Stimulated activated CD8-positive, alpha-beta memory T cell treated with anti-CD3 and anti-CD28 coated beads, Interleukin-4, amount 100 ng/mL, for 4 hours (primary cell): ENCODE data around the gene TSPAN9.

Experiments used
- DNase-seq, 2 donors: peaks; one replicate each; pipeline ENCODE4 v3.0.0-alpha.2; 2020; ENCODE audit warnings: low read depth in 2 of 2, low spot score in 1 of 2

Gene TSPAN9

DNA sequence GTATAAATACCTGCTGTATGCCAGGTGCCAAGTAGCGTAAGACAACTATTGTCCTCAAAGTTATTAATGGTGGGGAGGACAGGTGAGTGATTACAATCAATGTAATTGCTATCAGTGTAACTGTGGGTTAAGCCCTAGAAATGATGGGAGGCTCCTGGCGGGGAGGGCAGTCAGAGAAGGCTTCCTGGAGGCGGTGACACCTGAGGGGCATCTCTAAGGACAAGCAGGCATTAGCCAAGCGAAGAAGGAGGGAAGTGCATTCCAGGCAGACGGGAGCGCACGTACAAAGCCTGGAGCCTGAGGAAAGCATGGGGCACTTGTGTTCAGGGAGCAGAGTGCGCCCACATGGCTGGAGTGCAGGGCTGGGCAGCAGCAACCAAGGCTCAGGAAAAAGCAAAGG is 230.9 kb downstream of the TSPAN9 start:
- no peak for DNase-seq

DNA sequence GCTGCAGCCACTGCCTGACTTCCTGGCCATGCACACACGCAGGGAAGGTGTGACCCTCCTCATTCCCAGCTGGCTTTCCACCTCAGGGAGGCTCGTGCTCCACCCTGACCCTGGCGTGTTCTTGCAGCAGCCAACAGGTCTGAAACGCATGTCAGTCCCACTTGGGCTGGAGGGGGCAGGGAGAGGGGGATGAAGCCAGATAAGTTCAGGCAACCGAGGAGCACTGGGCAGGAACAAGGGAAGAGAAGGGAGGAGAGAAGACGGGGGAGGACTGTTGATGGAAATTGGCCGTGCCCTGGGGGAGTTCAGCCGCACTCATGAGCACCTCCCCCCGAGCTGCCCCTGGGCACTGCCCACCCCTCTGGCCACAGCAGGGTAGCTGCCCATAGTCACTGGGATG is 231.4 kb downstream of the TSPAN9 start:
- no peak for DNase-seq

DNA sequence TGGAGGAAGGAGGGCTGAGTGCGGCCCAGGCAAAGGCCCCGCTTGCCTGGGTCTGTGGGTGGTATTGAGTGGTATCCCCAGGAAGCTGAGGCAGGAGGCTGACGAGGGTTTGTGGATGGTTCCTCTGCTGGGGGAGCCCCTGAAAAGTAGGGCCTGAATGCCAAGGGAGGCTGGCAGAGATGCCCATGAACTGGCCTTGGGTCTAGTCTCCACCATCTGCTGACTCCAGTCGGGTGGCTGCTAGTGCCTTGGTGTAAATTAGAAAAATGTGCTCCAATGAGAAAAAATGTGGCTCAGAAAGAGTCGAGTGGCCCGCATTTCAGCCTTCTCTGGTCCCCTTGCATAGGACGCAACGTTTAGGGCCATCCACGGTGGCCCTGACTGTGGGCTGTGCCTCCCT is 232.6 kb downstream of the TSPAN9 start:
- DNase-seq: no peak

DNA sequence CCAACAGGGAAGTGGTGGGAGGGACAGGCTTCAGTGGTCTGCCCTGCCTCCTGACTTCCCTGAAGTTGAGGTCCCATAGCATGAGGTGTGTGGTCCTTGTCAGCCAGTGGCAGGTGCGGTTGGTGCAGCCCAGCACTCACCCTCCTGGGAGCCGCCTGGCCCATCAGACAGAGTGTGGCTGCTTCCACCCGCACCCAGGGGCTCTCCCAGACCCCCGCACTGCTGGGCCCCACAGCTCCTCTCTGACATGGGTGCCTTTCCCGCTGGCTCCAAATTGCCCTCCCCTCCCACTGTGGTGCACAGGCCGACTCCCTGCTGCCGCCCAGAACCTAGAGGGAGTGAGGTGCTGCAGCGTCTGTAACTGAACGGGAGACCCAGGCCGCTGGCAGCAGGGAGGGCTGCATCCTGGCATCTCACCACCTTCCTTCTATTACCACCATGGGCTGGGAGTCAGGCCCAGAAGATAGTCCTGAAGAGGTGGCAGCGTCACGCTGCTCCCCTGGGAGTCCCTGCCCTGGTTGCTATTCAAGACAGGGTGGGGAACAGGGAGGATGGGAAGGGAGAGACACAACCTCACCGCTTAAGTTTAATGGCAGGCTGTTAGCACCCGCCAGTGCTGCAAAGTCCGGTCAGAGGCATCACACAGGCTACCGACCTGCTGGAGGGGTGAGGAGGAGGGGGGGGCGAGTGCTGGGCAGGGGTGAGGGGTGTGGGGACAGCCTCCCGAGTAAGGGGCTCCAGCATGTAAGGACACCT is 233.3 kb downstream of the TSPAN9 start:
- no peak for DNase-seq

DNA sequence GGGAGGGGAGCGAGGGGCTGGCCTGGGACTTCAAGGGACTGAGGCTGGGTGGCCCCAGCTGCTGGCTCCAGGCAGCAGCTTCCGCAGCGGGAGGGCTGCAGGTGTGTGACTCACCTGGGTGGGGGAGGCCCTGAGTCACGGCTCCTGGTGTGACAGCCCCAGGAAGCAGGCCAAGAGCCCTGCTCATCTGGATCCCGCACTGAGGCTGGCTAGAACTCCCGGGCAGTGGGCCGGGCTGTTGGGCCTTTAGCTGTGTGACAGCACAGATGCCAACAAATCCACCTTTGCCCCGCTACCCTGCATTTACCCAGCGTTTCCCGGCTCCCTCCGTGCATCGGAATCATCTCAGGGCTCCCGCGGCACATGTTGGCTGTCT is 233.8 kb downstream of the TSPAN9 start:
- no peak for DNase-seq

DNA sequence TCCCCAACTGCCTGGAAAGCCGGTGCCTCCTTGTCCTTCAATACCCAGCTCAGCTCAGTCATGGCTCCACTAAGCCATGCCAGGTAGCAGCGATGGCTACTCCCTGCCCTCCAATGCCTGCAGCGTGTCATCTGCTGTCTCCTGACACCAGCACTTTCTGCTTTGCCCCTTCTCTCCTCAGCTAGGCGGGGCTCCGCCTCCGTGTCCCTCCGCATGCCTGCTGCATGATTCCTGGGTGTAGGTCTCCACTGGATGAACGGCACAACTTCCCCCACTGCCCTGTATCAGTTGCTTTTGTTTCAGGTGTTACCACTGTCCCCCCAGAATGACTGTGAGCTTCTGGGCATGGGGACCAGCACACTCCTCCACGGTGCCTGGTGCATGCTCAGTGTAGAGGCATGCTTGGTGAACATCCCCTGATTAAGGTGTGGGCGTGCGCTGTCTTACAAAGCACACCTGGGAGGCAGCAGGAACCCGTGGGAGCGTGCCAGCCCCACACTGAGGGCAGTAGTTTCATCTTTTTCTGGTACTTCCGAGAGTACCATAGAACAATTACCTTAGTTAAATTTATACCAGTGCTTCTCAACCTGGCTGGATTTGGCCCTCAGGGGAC is 234.4 kb downstream of the TSPAN9 start:
- DNase-seq: no peak

DNA sequence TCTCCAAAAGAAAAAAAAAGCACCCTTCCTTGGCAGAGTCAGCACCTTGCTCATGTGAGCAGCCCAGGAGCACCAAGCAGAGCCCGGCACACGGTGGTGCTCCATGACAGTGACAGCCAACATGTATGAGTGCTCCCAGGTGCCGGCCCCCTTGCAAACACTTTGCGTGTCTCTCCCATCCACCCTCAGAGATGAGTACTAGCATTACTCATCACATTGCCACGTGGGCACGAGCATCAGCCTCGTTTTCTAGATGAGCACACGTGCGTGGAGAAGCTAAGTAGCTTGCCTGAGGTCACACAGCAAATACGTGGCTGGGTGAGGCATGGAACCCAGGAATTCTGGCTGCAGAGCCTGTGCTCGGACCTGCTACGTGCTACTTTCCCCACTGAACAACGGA is 235.9 kb downstream of the TSPAN9 start:
- no peak for DNase-seq

DNA sequence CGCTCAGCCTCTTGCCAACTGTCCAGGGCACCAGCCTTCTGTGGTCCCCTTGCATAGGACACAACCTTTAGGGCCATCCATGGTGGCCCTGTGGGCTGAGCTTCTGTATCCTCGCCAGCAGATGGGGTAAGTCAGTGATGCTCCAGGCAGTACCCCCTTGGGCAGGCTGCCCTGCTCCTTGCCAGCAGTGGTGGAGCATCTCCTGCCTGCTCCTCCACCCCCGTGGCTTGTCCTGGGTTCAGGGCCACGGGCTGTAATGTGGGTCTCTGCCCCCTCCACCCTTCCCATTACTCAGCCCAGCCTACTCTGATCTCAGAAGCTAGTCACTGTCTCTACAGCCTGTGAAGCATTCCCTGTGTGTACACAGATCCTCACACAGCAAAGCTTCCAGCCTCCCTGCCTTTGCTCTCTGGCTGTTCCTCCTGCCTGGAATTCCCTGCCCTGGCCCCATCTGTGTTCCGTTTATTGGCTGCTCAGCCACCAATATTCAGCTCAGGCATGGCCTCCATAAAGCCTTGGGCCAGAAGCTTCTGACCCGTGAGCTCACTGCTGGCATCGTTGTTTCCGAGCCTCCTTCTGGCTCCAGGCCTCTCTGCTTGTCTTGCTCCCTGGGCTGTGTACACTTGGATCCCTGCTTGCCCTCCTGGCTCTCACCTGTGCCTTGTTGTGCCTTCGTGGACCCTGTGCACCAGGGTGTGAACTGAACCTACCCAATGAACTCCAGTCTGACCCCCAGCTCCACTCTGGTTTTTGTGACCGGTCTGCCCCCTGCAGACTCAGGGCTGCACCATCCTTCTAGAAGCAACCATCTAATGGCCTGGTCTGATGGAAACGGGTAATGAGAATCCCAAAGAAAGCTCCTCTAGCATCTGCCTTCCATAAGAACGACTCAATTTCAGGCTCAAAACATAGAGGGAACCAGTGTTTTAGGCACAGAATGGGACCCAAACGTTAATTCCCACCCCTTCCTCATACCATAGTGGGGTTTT is 236.8 kb downstream of the TSPAN9 start:
- no peak for DNase-seq

DNA sequence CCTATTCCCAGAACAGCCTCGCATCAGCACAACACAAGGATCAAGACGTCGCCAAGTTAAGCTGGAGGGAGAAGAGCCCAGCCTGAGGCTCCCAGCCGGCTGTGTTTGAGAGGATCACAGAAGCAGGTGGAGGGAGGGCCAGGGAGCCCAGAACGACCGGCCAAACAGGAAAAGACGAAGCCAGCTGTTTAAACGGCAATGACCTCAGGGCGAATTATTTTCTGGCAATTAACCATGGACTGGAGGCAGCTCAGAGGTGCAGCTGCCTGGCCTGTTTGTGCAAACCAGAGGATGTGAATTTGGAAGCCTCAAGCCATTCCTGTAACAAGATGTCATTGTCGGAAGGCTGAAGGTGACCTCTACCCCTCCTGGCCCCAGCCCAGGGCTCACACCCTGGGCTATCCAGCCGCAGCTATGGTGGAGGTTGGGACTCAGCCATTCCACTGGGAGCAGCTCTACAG is 238.1 kb downstream of the TSPAN9 start:
- no peak for DNase-seq

DNA sequence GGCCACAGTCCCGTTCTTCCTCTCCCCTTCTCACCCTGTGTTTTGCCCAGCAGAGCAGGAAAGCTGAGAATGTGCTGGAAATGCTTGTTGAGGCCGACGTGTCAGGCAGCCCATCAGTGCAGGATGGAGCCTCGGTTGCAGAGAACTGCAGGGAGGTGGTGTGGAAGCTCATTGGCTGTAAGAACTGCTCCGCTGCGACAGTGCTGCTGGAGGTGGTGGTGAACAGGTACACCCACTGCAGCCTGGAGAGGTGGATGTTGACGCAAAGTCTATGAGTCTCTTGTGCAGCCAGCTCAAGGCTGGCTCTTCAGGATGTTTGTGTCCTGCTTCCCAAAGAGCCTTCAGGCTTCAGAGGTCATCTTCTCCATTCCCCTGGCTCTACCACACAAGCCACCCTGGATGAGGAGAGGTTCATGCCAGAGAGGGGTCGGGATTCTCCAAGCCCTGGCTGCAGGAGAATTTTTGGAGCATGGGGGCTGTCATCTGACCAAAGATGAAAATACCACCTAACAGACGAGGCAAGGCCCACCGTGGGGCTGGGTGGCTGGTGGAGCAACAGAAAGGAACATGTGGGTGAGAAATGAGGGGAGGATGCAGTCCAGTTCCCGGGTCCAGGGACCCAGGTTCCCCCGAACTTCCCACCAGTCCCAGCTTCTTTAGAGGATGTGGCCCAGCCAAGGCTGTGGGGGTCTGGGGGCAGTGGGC is 239.7 kb downstream of the TSPAN9 start:
- no peak for DNase-seq

DNA sequence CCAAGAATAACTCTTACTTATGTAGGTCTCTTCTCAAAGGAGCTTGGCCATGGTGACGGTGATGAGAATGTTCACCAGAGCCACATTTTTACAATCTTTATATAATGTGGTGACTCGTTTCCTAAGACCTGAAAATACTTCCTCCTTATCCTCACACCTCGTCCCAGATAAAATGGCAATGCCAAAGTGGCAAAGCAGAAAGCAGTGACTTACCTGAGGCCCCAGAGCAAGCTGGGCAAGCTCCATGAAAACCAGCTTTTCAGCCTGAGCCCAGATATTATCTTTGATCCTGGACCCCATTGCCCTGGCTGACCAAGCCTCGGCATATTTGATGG is 240.3 kb downstream of the TSPAN9 start:
- DNase-seq: no peak

DNA sequence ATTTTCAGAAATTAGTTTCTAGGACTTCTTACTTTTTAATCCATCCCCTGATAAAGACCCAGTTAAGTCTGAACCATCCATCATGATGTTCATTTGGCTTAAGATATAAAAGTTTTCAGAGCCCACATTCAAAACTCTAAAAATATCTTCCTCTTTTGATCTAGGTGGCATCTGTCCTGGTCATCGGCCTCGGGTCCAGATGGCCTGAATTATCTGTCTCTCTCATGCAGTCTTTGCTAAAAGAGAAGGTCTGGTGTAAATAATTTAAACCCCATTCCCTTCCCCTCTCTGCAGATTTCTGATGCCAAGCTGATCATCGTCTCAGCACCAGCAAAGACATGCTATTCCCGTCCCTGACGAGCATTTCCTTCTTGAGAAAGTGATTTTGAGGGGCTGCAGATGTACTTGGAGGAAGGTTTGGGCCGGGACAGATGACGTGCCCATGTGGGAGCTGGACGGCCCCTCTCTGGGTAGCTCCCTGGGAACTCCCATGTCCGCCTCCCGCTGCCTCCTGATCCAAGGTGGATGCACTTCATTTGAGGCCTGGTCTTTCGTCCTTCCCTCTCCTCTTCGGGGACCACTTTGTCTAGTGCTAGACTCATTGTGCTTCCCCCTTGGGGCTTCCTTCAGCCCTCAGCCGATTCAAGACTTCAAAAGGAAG is 240.8 kb downstream of the TSPAN9 start:
- DNase-seq: no peak

DNA sequence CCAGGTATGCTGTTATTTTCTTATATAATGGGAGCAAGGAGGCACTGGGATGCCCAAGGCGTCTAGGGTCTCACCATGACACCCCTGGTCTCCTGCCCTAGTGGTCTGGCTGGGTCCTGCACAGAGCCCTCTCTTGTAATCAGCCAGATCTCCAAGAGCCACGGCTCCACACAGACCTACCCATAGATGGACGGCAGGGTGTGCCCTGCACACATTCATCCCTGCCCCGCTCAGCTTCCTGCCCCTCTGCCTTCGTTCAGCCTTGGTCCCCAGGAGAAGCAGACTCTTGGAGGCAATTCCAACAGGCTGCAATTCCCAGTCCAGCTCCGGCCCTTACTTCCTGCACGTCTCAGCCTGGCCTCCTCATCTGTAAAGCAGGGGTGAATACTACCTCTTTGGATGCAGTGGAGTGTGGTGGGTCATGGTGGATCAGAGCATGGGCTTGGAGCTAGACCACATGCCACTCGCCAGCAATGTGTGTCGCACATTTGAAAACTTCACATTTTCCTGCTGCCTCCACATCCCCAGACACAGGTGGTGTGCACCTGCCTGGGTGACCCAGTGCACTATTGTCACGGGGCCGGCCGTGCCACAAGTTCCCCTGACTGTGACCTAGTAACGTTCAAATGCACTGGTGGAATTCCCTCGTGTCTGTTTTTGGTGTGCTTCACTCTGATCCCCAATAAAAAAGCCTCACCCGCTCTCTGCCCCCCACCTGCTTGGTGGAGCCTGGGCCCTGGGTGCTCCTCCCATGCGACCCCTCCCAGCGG is 242.7 kb downstream of the TSPAN9 start:
- no peak for DNase-seq

DNA sequence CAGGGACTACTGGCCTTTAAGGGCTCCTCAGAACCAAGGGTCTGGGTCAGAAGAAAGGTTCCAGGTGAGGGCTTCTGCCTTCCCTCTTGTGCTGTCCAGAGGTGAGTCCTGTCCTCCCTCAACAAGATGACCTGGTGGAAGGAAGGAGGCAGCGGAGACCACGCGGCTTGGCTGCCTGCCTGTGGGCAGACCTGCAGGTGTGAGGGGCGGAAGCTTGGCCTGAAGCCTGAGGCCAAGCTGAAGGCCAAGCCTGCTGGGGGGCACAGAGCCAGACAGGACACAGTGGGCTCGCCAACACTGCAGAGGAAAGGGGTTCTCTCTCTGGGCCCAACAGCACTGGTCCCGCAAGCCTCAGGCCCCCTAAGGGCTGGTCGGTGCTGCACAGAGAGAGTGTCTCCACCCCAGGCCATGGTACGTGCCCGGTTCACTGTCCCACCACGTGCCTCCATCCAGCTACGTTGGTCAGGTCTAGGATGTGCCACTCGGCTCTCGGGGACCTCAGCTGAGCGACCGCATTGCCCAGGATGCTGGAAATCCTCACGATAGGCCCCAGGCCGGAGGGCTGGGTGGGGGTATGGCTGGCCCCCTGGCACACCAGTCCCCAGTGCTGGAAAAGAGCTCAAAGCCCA is 243.8 kb downstream of the TSPAN9 start:
- no peak for DNase-seq

DNA sequence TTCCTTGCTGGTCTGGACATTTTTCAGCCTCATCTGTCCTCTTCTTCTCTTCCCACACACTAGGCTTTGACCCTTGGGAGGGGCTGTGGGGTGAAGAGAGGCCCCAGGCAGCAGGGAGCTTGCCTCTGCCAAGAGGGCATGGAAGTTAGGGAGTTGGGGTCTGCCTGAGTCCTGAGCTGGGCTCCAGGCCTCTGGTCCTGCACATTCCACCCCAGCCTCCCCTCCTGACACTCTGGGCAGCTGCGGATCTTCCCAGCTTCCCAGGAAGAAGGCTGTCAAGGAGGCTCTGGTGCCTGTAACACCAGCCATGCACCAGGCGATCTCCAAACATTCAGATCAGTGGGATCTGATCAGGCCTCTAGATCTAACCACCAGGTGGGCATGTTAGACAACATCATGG is 244.7 kb downstream of the TSPAN9 start:
- DNase-seq: no peak

DNA sequence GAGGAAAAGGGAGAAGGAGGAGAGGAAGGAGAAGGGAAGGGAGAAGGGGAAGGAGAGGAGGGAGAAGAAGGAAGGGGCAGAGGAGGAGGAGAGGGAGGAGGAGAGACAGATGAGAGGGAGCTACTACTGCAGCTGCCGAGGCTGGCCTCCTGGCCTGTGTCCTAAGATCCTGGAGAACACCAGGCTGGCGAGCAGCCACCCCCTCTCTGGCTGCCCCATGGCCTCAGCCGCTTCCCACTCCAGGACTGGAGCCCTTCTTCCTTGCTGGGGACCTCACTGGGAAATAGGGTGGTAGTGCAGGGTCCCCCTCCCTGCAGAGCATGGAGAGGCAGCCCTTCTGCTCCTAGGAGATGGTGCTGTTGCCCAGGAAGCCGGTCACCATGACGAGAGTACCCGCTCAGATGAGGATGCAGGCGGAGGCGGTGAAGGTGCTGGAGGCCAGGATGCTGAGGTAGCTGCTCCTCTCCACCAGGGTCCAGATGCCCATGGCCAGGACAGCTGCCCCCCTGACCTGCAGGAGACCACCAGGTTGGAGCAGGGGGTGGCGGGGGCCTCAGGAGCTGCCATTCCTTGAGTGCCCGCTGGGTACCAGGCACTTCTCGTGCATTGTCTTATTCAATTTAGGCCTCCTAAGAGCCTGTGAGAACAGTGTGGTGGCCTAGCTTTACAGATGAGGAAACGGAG is 246.0 kb downstream of the TSPAN9 start:
- no peak for DNase-seq

DNA sequence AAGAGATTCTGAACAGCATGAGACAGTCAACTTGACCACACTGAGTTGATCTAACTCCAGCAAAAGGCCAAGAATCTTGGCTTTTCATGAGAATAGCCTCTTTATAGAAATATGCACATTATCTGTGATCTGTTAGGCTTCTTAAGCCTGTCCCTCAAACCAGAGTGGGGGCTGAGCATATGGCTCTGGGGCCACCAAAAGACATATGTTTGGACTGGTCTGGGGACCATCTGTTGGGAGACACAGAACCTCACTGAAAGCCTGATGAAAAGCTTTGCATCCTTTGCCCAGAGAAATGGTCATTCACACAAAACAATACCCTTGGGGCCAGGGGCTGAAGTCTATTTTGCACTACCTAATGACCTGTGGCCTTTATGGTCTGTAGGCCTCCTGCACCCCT is 248.6 kb downstream of the TSPAN9 start:
- no peak for DNase-seq

DNA sequence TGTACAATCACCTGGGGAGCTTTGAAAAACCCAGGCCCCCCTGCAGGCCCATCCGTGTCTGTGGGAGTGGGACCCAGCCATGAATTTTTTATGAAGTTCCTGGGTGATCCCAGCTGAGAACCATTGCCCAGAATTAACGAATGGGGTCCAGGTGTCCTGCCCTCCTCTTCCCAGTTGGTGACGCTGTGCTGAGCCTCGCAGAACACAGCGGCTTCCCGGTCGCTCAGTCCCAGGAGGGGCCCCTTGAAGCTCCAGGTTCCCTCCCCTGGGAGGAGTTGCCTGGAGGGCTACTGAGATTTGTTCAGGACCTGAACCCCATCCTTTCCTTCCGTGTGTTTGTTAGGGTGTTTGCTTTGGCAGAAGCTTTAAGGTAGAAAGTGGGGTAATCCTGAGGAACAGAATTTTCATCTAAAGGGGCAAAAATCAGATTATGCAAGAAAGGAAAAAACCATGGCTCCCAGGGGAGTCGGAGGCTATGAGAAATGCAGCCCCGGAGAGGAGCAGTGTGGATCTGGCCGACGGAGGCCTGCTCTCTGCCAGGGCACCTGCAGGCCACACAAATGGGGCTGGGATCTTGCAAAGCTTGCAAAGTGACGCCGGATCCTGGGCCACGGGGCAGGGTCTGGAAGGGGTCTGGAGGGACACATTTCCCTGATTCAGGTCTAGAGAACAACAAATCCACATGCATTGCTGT is 249.1 kb downstream of the TSPAN9 start:
- DNase-seq: no peak
